GM18517 (cell line): ENCODE results near the gene UBQLN4.

Experiments
- ATAC-seq: cut with Tn5 transposase; IDR thresholded peaks from one replicate; pipeline ENCODE4 v1.9.1; 2021; ENCODE audit warnings: mild to moderate bottlenecking, moderate library complexity; ENCODE audit not compliant: unreplicated experiment

The UBQLN4 gene

DNA sequence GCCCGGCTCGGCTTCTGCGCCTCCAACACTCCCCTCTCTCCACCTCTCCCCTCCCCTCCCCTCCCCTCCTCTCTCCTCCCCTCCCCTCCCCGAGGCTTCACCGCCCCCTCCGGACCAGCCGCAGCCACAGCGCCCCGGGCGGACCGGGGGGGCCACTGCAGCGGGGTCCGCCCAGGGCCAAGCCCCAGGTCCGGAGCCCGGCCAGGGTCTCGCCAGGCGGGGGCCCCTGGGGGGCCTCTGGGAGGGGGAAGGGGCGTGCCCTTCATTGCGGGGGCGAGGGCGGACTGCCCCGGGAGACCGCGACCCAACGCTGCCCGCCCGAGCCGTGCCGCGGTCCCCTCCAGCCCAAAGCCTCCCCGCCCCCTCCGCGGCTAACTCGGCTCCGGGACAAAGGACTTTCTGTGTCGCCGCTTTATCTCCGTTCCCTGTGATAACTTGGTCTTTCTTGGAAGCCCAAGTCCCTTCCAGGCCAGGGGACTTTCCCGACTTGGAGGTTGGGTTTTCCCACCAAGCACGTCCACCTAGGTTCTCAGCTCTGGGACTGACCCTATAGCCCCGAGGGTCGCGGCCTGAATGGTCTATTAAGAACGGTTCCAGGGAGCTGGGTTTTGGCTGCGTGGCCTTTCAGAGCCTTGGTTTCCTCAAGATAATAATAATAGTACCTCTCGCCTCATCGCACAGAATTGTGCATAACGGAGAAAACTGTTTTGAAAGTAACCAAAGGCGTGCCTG, at the start of gene UBQLN4:
UBQLN4 (minus strand) TSS at position 31 of the 732 bp plus-strand sequence. CDS start 97 bp downstream, outside the sequence.
- ATAC-seq = peak; percentile 21

GRCh38 chr1:156102633-156103511, 49.3 kb upstream of the UBQLN4 start:
- ATAC-seq = no peak

GRCh38 chr1:156101880-156102279, 48.3 kb upstream of the UBQLN4 start:
- no peak for ATAC-seq

- ATAC-seq = no peak
Observed at GRCh38 chr1:156100205-156100995, 46.8 kb upstream of the UBQLN4 start.

- ATAC-seq = no peak
Observed at GRCh38 chr1:156099282-156099681, 45.7 kb upstream of the UBQLN4 start.

DNA sequence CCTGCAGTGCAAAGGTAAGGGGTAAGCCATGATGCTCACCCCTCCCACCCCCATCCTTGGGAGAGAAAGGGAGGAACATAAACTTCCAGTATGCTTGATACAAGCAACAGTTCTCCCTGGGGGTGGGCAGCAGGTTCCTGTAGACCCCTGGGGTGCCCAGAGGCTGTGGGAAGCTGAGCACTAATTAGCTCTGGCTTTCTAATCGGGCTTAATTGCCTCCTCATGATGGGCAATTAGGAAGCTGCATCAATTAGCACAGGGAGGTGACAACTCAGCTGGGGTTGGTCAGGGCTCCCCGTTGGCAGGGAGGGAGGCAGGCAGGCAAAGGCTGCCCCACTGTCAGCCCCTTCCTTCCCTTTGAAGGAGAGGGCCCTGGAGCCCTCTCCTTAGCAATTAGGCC, 45.2 kb upstream of the UBQLN4 start:
- ATAC-seq = no peak

GRCh38 chr1:156097499-156098178, 44.0 kb upstream of the UBQLN4 start:
- no peak for ATAC-seq

GRCh38 chr1:156096640-156097391, 43.2 kb upstream of the UBQLN4 start:
- no peak for ATAC-seq

DNA sequence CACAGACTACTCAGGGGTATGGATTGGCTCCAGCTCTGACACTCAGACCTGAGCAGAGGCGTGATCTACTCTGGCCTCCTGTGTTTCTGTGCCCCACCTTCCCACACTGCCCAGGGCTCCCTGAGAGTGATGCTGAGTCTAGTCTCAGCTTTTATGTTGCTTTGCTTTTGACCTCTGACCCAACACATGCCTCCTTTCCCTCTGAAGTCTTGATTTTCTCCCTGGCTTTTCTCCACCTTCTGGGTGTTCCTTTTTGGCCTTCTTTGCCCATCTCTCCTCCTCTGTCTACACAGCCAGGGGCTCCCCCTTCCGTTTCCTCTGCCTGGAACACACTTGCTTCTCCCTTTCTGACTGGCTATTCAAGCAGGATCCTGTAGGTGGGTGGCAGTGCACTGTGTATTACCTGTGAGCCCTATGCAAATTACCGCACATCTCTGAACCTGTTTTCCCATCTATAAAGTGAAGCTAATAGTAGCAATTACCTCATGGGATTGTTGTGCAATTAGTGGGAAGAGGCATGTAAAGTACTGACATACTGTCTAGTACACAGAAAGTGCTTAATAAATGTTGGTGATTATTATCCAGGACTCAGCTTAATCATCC, 42.4 kb upstream of the UBQLN4 start:
- ATAC-seq = no peak

DNA sequence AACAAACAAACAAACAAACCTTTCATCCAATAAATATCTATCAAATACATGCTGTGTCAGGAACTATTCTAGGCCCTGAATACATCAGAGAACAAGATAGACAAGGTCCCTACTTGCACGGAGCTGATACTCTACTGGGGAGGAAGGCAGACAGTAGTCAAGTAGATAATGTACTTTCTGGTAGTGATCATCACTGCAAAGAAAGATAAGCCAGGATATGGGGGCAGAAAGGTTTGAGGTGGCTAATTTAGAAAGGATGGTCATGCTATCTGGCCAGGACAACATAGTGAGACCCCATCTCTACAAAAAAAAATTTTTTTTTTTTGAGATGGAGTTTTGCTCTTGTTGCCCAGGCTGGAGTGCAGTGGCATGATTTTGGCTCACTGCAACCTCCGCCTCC, 38.0 kb upstream of the UBQLN4 start:
- no peak for ATAC-seq

- no peak for ATAC-seq
Observed at GRCh38 chr1:156090840-156091188, 37.2 kb upstream of the UBQLN4 start.

DNA sequence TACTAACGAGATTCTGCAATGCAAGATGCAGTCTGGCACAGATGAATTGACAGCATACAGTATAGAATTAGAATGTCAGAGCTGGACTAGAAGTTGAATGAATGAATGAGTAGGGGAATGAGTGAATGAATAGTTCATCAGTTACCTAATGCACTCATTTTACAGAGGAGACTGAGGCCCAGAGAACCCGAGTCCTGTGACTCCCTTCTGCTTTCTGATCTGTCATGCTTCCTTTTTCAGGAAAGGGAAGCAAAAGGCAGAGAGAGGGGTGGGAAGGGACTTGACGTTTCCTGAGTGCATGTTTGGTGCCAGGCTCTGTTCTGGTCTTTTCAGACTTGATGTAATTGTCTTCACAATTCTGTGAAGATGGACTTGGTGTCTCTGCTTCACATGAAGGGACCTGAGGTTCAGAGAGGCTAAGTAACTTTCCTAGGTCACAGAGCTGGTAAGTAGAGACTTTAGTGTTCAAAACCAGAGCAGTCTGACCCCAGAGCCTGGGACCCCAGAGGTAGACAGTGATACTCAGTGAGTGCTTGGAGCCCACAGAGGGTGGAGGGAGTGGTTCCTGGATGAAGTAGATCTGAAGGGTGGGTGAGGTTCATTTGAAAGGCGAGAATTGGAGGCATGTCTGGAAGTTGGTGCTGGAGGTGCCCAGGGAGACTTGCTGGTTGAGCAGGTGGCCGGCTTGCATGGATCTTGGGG, 36.7 kb upstream of the UBQLN4 start:
- ATAC-seq = no peak

DNA sequence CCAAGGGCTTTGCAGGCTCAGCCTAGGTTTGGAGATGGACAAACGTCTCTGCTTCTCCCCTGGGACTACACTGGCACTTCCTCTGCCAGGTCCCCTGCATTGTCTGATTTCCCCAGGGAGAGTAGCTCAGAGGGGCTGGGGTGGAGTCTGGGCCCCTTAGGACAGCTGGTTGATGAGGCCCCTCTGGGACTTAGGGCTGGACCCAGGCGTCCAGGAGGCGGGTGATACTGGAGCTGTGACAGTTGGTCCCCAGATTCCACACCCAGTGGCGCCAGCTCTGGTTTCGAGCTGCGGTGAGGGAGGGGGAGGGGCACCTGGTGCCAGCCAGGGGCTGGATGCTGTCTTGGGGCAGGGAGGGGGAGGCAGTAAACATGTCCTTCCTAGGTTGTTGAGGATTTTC, 36.1 kb upstream of the UBQLN4 start:
- ATAC-seq = no peak

DNA sequence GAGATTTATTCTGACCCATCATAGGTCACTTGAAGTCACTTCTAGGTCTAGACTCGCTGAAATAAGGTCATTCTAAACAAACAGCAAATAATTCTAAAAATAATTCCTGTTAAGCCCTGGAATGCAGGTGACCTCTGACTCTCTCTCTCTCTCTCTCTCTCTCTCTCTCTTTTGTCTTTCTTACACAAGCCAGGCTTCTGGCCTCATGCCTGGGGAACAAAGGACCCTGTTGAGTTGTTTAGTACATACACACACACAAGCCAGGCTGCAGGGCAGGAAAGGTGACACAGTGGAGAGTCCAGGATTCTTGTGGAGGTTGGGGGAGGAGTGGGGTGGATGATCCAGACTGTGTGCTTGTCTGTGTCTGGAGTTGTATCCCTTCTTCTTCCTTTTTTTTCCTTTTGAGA, 32.7 kb upstream of the UBQLN4 start:
- ATAC-seq = no peak

GRCh38 chr1:156083800-156084790, 30.5 kb upstream of the UBQLN4 start:
- no peak for ATAC-seq

DNA sequence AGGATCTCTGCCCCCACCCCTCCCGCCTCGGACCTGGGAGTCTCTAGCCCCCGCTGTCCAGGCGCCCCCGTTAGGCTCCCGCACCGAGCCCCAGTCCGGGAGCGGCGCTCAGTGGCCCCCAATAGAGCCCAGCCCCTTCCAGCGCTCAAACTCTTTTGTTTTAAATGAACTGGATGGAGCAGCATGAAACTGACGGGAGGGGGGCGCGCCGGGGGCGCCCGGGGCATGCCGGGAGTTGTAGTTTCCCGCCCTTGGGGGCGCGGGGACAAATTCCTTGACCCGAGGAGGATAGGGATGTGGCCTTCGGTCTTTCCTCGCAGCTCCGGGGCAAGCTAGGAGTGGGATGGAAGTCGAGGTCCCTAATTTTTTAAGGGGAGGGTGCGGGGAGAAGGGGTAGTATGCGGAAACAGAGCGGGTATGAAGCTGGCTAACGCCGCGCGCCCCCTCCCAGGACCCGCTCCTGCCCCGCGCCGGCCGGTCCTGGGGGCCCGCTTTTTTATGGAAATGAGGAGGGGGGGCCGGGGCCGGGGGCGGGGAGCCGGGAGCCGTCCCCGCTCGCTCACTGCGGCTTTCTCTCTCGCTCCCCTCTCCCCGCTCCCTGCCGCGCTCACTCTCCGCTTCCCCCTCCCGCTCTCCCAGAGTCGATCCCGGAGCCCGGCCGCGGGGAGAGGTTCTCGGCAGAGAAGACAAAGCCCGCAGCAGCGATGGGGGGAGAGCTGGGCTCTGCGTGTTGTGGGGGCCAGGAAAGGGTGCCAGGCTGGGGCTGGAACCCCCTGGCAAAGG, 28.9 kb upstream of the UBQLN4 start, which contains the start of gene MEX3A:
MEX3A (minus strand) TSS at position 157 of the 783 bp plus-strand sequence. CDS start 467 bp downstream, outside the sequence.
- no peak for ATAC-seq

DNA sequence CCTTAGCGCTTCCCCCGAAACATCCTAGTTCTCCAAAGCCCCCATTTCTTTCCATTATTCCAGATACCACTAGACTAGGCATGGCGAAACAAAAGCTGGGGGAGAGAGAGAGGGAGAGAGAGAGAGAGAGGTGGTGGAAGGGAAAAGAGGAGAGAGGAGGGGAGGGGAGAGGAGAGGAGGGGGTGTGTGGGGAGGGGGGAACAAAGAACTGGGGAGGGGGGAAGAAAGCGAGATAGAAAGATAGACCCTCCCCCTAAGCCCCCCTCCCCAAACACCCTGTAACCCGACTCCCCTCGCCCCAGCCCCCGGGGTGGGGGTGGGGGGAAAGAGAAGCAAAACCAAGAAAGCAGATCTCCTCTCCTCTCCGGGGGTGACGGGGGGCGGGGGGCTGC, 28.3 kb upstream of the UBQLN4 start:
- ATAC-seq = no peak
